Stimulated activated CD4-positive, alpha-beta T cell treated with anti-CD3 and anti-CD28 coated beads, Interleukin-4, amount 100 ng/mL, for 4 hours (primary cell): ENCODE data around the gene ST6GALNAC1.
"Not testable (repeated sequence)": the region's sequence is repeated elsewhere in the genome, so short reads cannot be mapped to it uniquely, and the experiment has no call there.

ENCODE experiments used
- DNase-seq, 2 experiments: peaks; one replicate each; pipeline ENCODE4 v3.0.0-alpha.2; 2020

ST6GALNAC1 gene

DNA sequence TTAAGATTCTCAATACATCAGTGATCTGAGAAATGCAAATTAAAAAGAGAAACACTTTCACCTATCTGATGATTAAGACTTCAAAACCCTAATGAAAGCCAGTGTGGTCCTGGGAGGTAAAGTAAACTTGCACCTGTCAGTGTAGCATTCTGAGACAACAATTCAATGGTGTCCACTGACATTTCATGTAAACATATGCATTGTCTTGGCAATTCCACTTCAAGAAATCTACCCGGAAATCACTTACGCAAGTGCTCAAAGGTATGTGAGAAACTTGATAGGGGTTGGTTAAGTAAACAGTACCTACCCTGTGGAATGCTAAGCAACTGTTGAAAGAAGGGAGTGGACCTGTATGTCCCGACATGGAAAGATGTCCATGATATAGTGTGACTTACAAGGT is 2.1 kb downstream of the ST6GALNAC1 start:
- DNase-seq, result no peak

GRCh38 chr17:76640550-76641380 is 2.8 kb downstream of the ST6GALNAC1 start:
- DNase-seq, result no peak

DNA sequence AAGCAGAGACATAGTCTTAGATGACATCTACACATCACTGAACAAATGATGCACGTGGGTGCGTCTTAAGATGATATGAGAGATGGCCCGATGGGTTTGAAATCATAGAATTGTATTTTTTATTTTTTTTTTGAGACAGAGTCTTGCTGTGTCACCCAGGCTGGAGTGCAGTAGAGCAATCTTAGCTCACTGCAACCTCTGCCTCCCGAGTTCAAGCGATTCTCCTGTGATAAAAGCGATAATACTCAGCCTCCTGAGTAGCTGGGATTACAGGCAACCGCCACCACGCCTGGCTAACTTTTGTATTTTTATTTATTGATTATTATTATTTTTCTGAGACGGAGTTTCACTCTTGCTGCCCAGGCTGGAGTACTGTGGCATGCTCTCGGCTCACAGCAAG is 5.3 kb downstream of the ST6GALNAC1 start:
- no peak for DNase-seq

DNA sequence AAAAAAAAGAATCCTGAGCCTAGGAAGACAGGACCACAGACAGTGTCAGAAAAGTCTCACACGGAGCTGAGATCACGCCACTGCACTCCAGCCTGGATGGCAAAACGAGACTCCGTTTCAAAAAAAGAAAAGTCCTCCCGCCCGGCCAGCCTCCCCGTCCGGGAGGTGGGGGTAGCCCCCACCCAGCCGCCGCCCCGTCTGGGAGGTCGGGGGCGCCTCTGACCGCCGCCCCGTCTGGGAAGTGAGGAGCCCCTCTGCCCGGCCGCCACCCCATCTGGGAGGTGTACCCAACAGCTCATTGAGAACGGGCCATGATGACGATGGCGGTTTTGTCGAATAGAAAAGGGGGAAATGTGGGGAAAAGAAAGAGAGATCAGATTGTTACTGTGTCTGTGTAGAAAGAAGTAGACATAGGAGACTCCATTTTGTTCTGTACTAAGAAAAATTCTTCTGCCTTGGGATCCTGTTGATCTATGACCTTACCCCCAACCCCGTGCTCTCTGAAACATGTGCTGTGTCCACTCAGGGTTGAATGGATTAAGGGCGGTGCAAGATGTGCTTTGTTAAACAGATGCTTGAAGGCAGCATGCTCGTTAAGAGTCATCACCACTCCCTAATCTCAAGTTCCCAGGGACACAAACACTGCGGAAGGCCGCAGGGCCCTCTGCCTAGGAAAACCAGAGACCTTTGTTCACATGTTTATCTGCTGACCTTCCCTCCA is 6.9 kb downstream of the ST6GALNAC1 start:
- not testable (repeated sequence) for DNase-seq

GRCh38 chr17:76635659-76636360 is 7.7 kb downstream of the ST6GALNAC1 start:
- no peak for DNase-seq

- DNase-seq, result no peak
These were observed 8.5 kb downstream of the ST6GALNAC1 start for GRCh38 chr17:76635039-76635438.

GRCh38 chr17:76633628-76634328 is 9.8 kb downstream of the ST6GALNAC1 start:
- no peak for DNase-seq

- DNase-seq, result no peak
These were observed 11.6 kb downstream of the ST6GALNAC1 start for GRCh38 chr17:76631821-76632565.

- no peak for DNase-seq
These were observed 13.4 kb downstream of the ST6GALNAC1 start for GRCh38 chr17:76630151-76630550.

- DNase-seq, result no peak
These were observed 16.0 kb downstream of the ST6GALNAC1 start for GRCh38 chr17:76627510-76627909.

DNA sequence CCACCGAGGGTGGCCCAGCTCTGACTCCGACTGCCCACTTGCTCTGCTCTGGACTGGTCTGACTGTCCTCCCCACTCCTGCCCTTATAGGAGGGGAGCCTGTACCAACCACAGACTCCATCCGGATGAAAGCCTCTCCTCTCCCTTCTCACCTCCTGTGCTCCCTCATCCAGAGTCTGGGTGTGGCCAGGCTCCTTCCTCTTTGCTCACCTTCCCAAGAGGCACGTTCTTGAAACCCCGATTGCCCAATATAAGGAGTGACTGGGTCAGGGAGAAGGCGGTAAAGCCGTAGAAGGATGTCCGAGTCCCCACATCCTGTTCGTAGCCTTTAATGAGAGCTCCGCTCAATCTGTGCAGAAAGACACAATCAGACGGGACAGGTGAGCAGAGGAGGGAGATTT is 17.1 kb downstream of the ST6GALNAC1 start:
- DNase-seq, result no peak

DNA sequence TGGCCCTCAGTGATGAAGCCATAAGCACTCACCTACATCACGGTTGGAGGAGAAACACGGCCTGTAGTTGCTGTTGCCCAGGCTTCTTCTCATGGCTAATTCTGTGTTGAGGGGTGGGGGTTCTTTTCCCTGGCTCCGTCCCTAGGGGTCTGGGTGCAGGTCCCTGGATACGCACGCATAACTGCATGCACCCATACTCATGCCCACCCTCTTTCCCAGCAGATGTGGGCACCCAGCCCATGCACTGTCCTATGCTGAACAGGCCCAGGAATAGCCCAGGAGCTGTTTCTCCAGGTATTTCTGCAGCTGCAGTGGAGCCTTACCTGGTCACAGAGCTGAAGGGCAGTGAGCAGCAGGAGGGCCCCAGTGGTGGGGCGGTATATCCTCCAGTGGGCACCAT is 18.1 kb downstream of the ST6GALNAC1 start:
- DNase-seq, result no peak

DNA sequence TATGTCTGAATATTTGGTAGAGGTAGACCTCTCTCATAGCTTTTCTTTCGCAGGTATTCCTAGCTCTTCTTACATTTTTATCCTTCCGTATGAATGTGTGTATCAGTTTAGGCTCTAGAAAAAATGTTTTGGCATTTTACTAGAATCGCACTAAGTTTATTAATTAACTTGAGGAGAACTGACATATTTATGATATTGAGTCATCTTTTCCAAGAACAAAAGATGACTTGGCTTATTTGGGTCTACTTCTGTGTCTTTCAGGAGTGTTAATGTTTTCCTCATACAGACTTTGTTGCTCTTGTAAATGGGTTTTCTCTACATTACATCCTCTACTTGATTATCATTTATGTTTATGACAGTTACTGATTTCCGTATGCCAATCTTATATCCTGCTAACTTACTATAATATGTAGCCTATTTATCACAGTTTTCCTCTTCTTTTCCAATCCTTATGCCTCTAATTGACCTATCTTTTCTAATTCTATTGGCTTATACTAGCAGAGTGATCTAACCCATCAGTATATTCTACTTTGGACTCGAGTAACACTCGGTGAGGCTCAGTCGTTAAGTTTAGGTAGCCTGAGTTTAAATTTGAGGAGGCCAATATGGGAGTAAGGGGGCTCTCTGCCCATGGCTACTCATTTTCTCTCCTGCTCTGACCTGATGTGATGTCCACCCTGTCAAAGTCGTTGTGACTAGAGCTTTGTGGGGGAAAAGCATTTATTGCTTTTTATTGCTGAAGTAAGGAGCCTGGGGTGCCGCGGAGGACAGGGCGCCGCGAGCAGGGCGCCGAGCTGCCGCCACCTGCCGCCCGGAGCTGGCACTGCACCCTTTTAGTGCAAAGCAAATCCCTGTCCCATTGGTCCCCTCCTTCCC is 20.0 kb downstream of the ST6GALNAC1 start:
- peak; percentile 65 to 77 for DNase-seq

GRCh38 chr17:76617838-76618237 is 25.7 kb downstream of the ST6GALNAC1 start:
- no peak for DNase-seq

GRCh38 chr17:76614912-76615617 is 28.5 kb downstream of the ST6GALNAC1 start:
- no peak for DNase-seq

GRCh38 chr17:76614064-76614759 is 29.3 kb downstream of the ST6GALNAC1 start:
- DNase-seq, result not testable (repeated sequence)

DNA sequence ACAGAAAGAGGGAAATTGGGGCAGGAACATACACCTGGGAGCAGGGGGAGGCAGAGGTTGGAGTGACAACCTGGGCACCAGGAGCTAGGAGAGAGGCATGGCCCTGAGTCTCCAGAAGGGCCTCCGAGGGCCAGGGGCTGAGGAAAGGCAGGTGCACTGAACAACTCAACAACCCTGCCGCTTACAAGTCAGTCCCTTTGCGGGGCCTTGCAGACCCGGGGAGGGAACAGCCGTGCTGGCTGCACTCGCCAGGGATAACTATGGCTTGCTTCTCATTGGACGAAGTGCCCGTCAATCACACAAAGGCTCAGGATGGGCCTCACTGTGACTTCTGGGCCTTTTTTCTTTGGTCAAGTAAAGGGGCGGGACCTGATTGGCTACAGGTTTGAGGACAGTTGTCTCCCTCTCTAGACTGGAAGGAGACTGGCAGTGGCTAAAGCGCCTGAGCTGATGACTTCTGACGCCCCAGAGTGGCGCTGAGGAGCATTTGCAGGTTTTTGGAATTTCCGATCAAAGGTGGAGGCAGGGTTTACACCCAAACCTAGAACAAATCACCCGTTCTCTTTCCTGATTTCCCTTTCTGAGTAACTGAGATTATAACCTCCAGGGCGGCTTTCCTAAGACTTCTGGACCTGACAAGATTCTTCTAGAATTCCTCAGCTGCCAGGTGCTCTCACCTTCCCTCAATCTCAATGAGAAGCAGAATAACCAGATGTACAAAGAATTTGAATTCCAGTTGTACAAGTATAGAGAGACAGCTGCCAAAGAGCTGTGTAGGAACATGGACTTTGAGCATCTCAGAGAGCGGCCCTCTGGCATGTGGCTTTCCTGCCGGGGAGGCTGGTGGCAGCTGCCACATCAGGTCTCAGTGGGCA is 30.3 kb downstream of the ST6GALNAC1 start:
- DNase-seq, result no peak

DNA sequence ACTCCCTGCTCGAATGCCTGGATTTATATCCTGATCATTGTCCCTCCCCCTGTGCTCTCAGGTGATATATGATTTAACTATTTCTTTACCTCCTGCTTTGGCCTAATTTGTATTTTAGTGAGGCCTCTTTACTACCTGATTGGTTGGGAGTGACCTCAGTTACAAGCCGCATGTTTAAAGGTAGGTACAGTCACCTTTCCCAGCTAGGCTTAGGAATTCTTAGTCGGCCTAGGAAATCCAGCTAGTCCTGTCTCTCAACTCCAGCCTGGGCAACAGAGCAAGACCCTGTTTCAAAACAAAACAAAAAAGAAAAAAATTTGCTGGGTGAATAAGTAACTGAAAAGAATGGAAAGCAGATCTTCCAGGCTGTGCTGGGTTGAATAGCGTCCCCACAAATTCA is 31.1 kb downstream of the ST6GALNAC1 start:
- DNase-seq, result no peak

DNA sequence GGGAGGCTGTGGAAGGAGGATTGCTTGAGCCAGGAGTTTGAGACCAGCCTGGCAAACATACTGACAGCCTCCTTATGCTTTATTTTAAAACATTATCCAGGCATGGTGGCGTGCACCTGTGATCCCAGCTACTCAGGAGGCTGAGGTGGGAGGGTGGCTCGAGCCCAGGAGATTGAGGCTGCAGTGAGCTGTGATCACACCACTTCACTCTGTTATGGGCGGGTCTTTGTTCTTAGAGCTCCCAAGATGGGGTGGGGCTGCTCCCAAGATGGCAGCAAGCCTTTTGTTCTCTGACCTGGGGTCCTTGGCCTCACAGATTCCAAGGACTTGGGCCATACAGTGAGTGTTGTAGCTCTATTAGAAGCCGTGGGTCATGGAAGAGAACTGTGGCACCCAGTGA is 31.8 kb downstream of the ST6GALNAC1 start:
- DNase-seq, result no peak
